KBM-7 (cell line): ENCODE results near the gene COPS3.

ENCODE experiments used
- DNase-seq: peaks from one replicate; pipeline ENCODE4 v3.0.0-alpha.2; 2015
- in situ Hi-C: fragments of 300-500 bp; cut with MboI; formaldehyde crosslinking; loops from 2 replicates; pipeline ENCODE4 v1.14.3; 2020; ENCODE audit warnings: low sequenced_read_pairs, low pct_unique_long_range_greater_than_20kb, mixed read lengths

The COPS3 gene

DNA sequence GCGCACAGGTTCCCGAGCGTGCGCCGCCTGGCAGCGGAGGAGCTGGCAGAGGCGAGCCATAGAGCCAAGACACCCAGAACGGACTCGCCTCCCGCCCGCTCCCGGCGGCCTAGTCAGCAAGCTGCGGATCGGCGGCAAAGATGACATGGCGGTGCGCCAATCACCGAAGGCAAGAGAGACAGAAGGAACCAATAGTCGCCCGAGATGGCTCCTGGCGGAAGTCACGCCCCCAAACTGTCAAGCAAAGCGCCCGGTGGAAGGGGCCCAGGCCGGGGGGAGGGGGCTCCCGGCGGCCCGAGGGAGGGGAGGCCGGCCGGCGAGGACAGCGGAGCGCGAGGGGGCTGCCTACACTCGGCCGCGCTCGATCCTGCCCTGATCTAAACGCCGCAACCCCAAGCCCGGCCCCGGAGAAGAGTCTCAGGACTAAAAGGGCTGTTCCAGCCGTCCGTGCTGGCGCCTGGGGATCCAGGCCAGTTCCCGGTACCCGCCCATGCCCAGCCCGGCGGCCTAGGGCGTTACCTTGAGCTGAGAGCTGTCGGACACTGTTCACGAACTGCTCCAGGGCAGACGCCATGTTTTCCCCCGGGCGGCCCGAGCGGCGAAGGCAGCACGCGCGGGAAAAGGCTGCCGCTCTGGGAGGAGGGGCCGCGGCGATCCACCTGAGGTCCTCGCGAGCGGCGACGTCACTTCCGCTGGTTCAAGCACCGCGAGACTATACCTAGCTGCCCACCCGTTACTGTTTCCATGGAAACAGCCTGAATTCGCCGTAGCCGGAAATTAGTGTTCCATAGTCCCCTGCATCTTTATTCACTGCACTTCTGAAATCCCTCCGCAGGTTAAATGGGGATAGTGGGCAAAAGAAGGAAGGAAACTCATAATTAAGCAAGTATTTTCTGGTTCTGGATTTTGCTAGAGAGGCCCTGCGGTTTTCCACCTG is at the start of gene COPS3:
COPS3 (minus strand) TSS at position 634 of the 937 bp plus-strand sequence; CDS start at position 574, 60 bp downstream.
- in situ Hi-C loops, result no loop called here
- DNase-seq, result peak; percentile 97

DNA sequence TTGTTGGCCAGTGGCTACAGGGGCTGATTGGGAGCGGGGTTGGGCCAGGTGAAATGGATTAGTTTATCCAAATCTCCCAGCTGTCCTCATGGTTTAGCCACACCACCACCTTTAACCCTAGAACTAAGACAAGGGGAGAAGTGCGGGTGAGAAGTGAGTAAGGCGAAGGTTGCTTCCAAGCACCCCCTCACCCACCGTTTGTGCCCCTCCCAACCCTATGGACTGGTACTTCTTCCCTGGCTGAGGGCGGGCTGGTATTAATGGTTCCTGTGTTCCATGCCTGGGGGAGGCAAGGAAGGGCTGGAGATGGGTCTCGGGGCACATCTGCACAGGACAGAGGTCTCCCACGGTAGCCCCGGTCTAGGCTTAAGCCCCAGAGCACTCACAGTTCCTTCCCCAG is 47.2 kb upstream of the COPS3 start:
- DNase-seq, result no peak
- in situ Hi-C loops, result no loop called here

DNA sequence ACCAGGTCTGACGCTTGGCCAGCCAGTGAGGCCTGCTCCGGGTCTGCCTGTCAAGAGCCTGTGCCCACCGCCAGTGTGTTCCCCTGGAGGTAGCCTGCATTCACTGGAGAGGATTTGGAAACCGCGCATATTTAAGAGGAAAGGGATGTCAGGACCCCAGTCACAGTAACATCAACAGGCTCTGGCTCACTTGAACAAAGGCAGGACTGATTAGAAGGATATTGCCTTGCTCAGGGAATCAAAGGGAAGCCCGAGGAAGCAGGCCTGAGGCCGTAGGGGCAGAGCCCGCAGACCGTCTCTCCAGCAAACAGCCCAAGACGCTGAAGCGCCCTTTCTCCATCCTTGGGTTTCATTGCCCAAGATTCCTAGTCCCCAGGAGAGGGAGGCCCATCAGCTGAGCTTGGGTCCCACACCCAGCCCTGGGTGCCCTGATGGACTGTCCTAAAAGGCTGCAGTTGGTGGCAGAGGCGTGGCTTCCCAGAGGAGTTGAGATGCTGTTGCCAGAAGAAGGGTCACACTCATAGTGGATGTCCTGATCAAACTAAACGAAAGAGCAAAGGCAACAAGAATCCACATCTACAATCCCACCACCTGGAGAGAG is 45.3 kb upstream of the COPS3 start:
- no peak for DNase-seq
- in situ Hi-C loops, result no loop called here

DNA sequence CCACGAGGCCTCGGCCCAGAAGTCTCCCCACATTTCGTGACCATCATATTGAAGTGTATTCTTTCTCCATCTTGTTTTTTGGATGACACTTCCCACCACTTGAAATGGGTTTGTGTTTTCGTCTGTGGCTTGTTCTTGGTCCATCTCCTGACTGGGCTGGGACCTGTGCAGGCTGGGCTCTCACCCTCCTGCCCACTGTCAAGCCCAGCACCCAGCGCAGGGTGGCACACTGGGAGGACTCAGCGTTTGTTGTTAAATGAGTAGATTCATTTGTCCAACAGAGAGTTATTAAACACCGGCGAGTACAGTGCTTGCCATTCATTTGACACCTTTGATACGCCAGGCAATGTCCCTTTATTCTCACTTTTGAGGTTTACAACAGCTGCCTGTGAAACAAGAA is 44.8 kb upstream of the COPS3 start:
- in situ Hi-C loops, result no loop called here
- DNase-seq, result no peak

DNA sequence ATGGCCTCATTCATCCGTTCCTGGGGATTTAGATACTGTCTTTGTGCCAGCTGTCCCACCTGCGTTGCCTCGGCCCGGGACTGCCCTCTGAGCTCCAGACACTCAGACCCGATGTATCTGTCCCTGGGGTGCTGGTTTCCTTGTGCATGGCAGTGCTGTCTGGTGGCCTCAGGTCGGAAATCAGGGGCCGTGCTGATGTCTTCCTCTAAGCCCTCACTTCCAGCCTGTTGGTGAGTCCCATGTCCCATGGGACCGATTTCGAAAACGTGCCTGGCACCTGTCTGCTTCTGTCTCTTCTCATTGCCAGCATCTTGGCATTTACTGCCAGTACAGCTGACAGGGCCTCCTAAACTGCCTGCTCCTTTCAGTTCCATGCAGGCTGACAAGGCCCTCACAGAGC is 44.2 kb upstream of the COPS3 start:
- in situ Hi-C loops, result no loop called here
- no peak for DNase-seq

DNA sequence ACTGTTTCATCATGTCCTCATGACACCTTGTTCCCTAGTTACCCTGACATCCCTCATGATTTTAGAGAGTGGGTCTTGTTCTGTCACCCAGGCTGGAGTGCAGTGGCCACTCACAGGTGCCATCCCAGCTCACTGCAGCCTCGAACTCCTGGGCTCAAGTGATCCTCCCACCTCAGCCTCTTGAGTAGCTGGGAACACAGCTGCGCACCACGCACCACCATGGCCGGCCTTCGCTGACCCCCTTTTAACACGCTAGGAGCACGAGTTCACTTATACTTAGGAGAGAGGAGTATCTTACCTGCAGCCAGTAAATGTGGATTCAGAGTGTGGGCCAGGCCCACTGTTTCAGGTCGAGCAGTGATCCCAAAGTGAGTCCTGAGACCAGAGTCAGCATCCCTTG is 43.6 kb upstream of the COPS3 start:
- DNase-seq, result no peak
- in situ Hi-C loops, result loop anchor here (25.0 kb wide), 1 partner anchor 312 kb away; no protein-coding TSS in a partner anchor

DNA sequence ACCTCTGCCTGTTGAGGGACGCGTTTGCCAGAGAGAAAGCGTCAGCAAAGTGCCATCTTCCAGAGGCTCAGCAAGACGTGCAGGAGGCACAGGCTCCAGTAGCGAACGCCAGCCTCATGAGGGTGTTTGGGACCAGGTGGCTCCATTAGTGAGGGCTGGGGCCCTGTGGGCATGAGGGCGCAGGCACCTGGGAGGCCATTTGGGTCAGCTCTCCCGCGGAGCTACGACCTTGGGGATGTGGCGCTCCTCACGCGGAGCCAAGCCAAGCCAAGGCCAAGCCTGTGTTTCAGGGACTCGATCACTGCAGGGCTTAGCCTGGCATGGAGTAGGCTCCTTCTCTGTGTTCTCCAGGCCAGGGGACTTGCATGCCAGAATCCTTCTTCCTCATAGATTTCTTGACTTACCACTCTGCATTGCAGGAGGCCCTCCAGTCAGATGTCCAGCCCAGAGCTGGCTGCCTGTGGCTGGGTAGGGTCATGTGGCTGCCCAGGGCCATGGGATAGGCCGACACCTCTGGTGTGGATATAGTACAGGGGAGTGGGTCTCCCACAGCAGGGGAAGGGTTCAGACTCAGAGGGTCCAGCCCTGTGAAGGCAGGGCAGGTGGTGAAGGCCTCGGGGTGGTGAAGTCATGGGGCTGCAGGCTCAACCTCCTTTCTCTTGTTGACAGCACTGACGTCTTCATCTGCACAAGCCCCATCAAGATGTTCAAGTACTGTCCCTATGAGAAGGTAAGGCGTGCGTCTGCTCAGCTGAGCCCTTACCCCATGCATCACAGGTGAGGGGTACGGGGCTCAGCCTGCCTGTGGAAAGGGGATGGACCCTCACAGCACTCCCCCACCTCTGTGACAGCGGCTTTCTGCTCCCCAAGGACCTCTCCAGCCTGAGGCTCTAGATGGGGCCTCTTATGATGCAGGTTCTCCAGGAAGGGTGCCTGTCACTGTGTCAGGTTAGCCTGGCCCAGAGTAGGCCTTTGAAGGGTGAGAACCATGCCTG is 41.8 kb upstream of the COPS3 start:
- no peak for DNase-seq
- in situ Hi-C loops, result loop anchor here (25.0 kb wide), 1 partner anchor 311 kb away; no protein-coding TSS in a partner anchor

DNA sequence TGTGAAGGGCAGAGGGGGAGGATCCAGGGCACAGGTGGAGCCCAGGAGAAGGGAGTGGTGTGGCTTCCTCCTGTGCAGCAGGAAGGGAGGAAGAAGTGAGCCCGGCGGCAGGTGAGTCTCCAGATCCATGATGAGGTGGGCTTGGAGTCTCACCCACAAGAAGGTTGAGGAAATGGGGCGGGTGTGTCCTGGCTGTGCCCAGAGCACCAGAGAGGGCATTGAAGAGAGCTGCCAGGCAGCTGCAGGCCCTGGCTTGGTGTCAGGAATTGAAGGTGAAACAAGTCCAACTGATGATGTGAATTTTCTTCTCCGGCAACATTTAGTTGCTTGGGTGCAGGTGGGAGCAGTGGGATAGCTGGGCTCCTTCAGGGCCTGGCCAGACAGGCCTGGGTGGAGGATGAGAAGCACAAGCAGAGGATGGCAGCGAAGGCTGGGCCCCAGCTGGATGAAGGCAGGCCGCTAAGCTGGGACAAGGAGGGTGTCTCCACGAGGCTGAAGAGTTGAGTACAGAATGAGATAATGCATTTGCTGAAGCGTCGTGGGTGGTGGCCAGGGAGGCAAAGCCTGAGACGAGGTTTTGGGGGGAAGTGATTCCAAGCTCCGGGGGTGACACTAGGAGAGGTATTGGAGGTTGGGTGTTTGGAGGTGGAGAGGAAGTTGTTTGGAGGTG is 40.4 kb upstream of the COPS3 start:
- in situ Hi-C loops, result loop anchor here (25.0 kb wide), 1 partner anchor 309 kb away; no protein-coding TSS in a partner anchor
- no peak for DNase-seq

DNA sequence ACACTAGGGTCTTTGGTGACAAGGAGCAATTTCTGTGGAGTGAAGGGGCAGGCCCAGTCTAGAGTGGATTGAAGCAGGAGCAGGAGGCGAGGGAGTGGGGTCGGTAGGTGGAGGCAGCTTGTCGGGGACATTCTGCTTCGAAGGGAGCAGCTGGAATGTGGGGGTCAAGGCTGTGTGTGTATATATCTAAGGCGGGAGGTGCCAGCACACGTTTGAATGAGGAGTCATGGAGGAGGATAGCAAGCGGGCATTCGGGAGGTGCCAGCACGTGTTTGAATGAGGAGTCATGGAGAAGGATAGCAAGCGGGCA is 39.8 kb upstream of the COPS3 start:
- no peak for DNase-seq
- in situ Hi-C loops, result loop anchor here (25.0 kb wide), 1 partner anchor 309 kb away; no protein-coding TSS in a partner anchor

DNA sequence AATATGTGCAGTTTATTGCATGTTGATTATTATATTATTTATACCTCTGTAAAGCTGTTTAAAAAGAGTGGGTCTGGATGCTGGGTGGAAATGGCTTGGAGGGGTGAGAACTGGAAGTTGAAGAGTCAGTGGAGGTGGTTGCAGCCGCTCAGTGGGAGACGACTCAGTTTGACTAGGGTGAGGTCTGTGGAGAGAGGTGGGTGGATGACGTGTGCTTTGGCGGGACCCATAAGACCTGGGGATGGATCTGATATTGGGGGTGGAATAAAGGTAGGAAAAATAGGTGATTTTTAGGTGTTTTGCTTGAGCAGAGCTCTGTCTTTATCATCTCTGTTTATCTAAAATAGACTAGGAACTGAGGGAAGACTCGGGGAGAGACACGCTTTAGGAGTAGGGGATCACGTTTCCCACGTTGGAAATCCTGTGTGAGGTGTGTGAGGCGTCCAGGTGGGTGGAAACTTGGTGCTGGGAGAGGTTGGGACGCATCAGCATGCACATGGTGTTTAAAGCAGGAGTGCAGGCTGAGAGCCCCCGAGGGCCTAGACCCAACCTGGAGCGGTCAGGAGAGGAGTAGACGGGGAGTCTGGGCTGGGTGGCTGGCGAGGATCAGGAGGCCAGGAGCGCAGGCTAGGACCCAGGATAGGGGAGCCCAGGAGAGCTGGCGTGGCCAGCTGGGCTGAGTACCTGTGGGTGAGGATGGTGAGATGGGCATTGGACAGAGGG is 39.3 kb upstream of the COPS3 start:
- in situ Hi-C loops, result loop anchor here (25.0 kb wide), 1 partner anchor 308 kb away; no protein-coding TSS in a partner anchor
- no peak for DNase-seq

DNA sequence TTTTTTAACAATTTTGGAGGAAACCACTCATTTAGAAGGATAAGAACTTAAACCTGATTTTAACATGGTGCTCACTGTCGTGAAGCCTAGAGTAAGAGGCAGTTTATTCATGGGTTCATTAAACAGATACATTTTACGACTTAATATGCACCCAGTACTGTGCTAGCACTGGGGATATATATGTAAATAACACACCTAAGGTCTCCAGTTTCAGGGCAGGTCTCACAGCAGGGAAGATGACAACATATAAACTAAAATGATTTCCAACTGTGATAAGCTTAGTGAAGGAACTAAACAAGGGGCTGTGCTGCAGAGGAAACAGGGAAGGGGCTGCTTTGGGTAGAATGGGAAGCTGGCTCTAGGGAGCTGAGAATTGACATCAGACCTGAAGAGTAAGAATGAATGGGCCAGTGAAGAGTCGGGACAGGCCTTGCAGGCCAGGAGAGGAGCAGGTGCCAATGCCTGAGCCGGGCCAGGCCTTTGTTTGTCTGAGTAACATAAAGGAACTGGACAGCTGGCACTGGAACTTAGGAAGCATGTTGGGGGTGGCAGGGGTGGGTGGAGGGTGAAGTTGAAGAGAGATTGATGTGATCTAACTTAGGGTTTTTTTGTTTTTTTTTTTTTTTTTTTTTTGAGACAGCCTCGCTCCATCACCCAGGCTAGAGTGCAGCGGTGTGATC is 34.2 kb upstream of the COPS3 start:
- no peak for DNase-seq
- in situ Hi-C loops, result loop anchor here (25.0 kb wide), 1 partner anchor 303 kb away; no protein-coding TSS in a partner anchor

DNA sequence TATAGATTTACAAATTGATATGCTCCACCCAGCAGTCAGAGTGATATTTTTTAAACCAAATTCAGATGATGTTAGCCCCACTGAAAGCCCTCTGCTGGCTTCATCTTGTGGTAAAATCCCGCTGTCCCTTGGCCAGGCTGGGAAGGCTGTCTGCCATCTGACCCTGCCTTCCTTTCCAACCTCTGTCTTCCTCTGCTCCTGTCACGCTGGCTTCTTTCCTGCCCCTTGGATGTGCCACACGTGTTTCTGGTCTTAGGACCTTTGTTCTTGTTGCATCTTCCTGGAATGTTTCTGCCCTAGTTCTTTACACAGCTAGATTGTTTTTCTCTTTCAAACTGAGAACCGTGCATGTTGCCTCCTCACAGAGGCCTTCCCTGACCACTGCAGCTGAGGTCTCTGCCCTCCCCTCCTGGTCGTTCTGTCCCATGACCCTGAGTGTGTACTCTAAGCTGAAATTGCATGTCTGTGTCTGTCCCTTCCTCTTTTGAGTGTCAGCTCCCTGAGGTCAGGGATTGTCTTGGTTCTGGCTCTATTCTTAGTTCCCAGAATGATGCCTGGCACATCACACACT is 33.5 kb upstream of the COPS3 start:
- DNase-seq, result no peak
- in situ Hi-C loops, result loop anchor here (25.0 kb wide), 1 partner anchor 302 kb away; no protein-coding TSS in a partner anchor

DNA sequence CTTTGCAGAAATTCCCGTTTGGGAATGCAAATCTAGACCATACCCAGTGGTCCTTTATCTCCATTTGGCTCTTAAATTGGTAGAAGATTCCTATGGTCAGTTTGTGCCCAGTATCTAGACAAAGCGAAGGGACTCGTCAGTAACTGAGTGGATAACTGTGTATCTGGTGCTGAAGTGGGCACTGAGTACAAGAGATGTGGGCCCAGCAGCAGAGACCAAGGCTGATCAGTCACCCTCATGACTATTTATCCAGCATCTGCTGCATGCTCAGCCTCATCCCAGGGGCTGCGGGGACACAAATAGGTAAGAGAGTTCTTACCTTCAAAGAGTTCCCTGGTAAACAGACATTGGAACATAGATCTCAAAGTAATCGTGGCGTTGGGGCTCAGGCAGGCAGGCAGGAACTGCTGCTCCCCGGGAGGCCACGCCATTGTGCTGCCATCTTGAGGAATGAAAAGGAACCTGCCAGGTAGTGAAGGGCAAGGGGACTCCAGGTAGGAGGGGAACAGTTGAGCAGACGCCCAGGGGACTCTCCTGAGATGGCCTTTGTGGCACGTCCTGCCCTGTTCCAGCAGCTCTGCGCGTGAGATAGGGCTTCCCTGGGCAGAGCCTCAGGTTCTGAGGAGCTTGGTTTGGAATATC is 32.4 kb upstream of the COPS3 start:
- DNase-seq, result peak; percentile 61
- in situ Hi-C loops, result loop anchor here (25.0 kb wide), 1 partner anchor 301 kb away; no protein-coding TSS in a partner anchor

DNA sequence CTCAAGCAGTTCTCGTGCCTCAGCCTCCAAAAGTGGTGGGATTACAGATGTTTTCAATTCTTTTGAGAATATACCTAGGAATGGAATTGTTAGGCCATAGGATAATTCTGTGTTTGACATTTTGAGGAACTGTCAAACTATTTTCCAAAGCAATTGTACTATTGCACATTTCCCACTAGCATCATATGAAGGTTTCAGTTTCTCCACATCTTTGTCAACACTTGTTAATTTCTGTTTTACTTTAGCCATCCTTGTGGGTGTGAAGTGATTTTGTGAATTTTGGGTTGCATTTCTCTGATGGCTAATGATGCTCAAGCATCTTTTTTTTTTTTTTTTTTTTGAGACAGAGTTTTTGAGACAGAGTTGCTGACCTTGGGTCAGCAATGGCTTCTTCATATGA is 28.3 kb upstream of the COPS3 start:
- no peak for DNase-seq
- in situ Hi-C loops, result loop anchor here (25.0 kb wide), 1 partner anchor 297 kb away; no protein-coding TSS in a partner anchor

DNA sequence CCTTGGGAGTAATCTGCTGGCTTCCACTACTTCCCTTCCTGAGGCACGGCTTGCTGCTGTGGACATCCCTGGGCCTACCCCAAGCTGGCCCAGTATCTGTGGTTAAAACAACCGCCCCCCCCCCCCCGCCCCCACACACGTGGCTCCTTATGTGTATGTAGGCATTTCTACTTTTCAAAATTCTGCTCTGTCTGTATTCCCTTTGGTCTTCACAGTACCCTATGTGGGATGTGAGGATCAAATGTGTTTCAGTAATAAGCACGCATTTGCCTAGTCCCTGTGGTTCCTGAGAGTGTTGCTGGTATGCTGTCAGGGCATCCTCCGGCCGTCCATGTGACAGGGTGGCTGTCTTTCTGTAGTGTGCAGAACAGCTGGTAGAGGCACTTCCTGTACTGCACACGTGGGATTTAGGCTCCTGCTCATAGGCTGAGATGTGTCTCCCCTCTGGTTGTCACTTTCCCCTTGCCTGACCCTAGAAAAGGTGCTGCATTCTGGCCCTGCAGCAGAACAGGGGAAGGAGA is 24.3 kb upstream of the COPS3 start:
- in situ Hi-C loops, result loop anchor here (25.0 kb wide), 1 partner anchor 293 kb away; no protein-coding TSS in a partner anchor
- DNase-seq, result peak; percentile 89

DNA sequence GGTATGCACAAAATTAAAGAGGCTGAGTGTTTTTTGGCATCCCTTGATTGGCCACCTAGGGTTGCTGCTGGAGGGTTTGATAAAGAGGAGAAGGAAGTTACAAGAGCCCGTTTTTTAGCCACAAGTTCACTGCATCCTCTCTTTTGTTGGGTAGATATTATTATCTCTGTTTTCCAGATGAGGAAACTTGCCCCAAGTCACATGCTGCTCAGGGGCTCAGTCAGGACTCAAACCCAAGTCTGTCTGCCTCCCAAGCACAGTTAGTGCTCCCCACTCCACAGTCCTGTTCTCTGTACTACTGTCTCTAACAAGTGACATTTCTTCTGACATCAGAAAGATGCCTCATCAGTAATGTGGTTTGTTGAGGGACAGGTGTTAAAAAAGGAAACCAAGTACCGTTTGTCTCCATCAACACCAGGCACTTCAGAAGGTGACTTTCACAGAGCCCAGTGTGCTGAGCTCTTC is 23.5 kb upstream of the COPS3 start:
- in situ Hi-C loops, result loop anchor here (25.0 kb wide), 1 partner anchor 292 kb away; no protein-coding TSS in a partner anchor
- peak; percentile 81 for DNase-seq
